NCI-H1092 treated with DMSO at 0.1 percent for 48 hours (cell line): ENCODE measurements around the gene TMEM269.

ENCODE experiments used
- DNase-seq: peaks from one replicate; lab custom pipeline; 2025; lab: John Stamatoyannopoulos, UW

Gene TMEM269

GRCh38 chr1:42848823-42849537 lies 64.2 kb downstream of the TMEM269 start:
- DNase-seq: no peak

DNA sequence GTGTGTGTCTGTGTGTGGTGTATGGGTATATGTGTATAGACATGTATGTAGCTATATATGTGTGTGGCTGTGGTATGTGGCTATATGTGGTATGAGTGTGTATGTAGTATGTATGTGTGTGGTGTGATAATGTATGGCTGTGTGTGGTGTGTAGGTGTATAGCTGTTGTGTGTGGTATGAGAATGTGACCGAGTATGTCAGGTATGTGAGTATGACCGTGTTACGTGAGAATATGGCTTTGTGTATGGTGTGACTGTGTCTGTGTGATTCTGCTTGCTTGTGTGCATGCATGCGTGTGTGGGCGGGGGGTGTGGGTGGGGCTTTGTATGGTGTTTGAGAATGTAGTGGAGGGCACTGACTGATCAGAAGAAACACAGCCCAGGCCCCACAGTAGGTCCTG lies 65.2 kb downstream of the TMEM269 start:
- DNase-seq: no peak
